Neural cell (in vitro differentiated cells): ENCODE results near the gene SPATS2L.

ENCODE experiments used
- EZH2 ChIP-seq: fragments of 200-600, 300-800 bp; shearing (Covaris generic), sonication (generic); IDR thresholded peaks from 2 replicates; pipeline ENCODE4 v1.6.1; 2014; ENCODE audit warnings: antibody characterized with exemption, low read length, borderline replicate concordance, mild to moderate bottlenecking; ENCODE audit not compliant: insufficient read depth, poor library complexity, severe bottlenecking
- POLR2AphosphoS5 ChIP-seq: IDR thresholded peaks from 2 replicates; pipeline ENCODE4 v1.6.1; 2012
- SMC3 ChIP-seq: fragments of 450-650 bp; conservative IDR thresholded peaks from 2 replicates; pipeline ENCODE4 v1.6.1; 2014; ENCODE audit warnings: antibody characterized with exemption, mild to moderate bottlenecking, moderate library complexity; ENCODE audit not compliant: poor library complexity
- TAF1 ChIP-seq: IDR thresholded peaks from 2 replicates; pipeline ENCODE4 v1.6.1; 2012; ENCODE audit warnings: low read depth
- TF ChIP-seq, protein P1 (sequence below): fragments of 450-650 bp; IDR thresholded peaks from 2 replicates; pipeline ENCODE4 v1.5.1; 2014; ENCODE audit warnings: antibody characterized with exemption, mild to moderate bottlenecking, moderate library complexity; ENCODE audit not compliant: poor library complexity, severe bottlenecking

DNA sequence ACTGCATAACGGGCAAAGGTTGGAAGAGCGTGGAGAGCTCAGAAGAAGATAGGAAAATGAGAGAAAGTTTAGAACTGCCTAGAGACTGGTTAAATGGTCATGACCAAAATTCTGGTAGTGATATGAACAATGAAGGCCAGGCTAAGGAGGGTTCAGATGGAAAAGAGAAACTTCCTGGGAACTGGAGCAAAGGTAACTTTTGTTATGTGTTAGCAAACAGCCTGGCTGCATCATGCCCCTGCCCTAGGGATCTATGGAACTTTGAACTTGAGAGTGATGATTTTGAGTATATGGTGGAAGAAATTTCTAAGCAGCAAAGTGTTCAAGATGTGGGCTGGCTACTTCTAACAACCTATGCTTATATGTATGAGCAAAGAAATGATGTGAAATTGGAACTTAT is 44.4 kb upstream of the SPATS2L start:
- TF ChIP-seq, protein P1, sequence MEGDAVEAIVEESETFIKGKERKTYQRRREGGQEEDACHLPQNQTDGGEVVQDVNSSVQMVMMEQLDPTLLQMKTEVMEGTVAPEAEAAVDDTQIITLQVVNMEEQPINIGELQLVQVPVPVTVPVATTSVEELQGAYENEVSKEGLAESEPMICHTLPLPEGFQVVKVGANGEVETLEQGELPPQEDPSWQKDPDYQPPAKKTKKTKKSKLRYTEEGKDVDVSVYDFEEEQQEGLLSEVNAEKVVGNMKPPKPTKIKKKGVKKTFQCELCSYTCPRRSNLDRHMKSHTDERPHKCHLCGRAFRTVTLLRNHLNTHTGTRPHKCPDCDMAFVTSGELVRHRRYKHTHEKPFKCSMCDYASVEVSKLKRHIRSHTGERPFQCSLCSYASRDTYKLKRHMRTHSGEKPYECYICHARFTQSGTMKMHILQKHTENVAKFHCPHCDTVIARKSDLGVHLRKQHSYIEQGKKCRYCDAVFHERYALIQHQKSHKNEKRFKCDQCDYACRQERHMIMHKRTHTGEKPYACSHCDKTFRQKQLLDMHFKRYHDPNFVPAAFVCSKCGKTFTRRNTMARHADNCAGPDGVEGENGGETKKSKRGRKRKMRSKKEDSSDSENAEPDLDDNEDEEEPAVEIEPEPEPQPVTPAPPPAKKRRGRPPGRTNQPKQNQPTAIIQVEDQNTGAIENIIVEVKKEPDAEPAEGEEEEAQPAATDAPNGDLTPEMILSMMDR: no peak
- no peak for TF ChIP-seq TAF1
- TF ChIP-seq SMC3: no peak
- TF ChIP-seq EZH2: no peak
- no peak for TF ChIP-seq POLR2AphosphoS5
